BLaER1 treated with 17β-estradiol and CSF1 and Interleukin-3, amounts not matched to agents 10 nM and 100 nM (cell line): ENCODE measurements around the gene MEX3D.

Source experiments
- H3K27ac ChIP-seq, 11 experiments: shearing (Covaris generic); formaldehyde crosslinking; 2 replicates each; pipeline ENCODE4 v1.8.1; 2022
- H3K27me3 ChIP-seq, 11 experiments: shearing (Covaris generic); formaldehyde crosslinking; 2 replicates each; pipeline ENCODE4 v1.8.1; 2022
- H3K36me3 ChIP-seq, 11 experiments: shearing (Covaris generic); formaldehyde crosslinking; 2 replicates each; pipeline ENCODE4 v1.8.1; 2022
- H3K4me1 ChIP-seq, 10 experiments: shearing (Covaris generic); formaldehyde crosslinking; 2 replicates each; pipeline ENCODE4 v1.8.1; 2022
- H3K4me2 ChIP-seq, 11 experiments: shearing (Covaris generic); formaldehyde crosslinking; 2 replicates each; pipeline ENCODE4 v1.8.1; 2022
- H3K4me3 ChIP-seq, 10 experiments: shearing (Covaris generic); formaldehyde crosslinking; 2 replicates each; pipeline ENCODE4 v1.8.1; 2022
- H3K9ac ChIP-seq, 11 experiments: shearing (Covaris generic); formaldehyde crosslinking; 2 replicates each; pipeline ENCODE4 v1.8.1; 2022
- H3K9me3 ChIP-seq, 11 experiments: shearing (Covaris generic); formaldehyde crosslinking; replicated peaks in 1 of 11; 2 replicates each; pipeline ENCODE4 v1.8.1; 2022
- H4K20me1 ChIP-seq, 11 experiments: shearing (Covaris generic); formaldehyde crosslinking; 2 replicates each; pipeline ENCODE4 v1.8.1; 2022
- Cebpa-rat ChIP-seq, 11 experiments: shearing (Covaris generic); IDR thresholded peaks; 2 replicates each; pipeline ENCODE4 v1.8.1; 2022

MEX3D gene

GRCh38 chr19:1602091-1602707 is 34.1 kb upstream of the MEX3D start:
- Histone ChIP-seq H3K4me3 (peak overlapping the region in 6 of 10 experiments; percentile 3 to 91 (median 16); a peak in 4 of 20 replicates), H4K20me1 (peaks cover 52 to 74% (median 70%) of the 10 kb centered on the region in 11 experiments; a peak in 21 of 22 replicates), H3K27me3 (no peaks in the 10 kb centered on the region), H3K36me3 (peaks cover 34 to 60% (median 41%) of the 10 kb centered on the region in 11 experiments), H3K9ac (peak overlapping the region; percentile 8 to 57 (median 43); a peak in 14 of 22 replicates), H3K27ac (peak overlapping the region in 9 of 11 experiments; percentile 8 to 98 (median 41); a peak in 16 of 22 replicates), H3K4me2 (peak overlapping the region; percentile 80 to 97 (median 91)), H3K9me3 (peaks cover 0 to 6% (median 0%) of the 10 kb centered on the region in 11 experiments; a peak in 4 of 22 replicates), H3K4me1 (peaks cover 48 to 67% (median 58%) of the 10 kb centered on the region in 10 experiments)
- TF ChIP-seq Cebpa-rat (IDR thresholded peaks at IDR 0.05) = peak in 5 of 11 experiments; percentile 16 to 86 (median 72); a peak in 8 of 22 replicates

GRCh38 chr19:1601613-1602064 is 33.5 kb upstream of the MEX3D start:
- H3K9me3 ChIP-seq = peaks cover 0 to 6% (median 0%) of the 10 kb centered on the region in 11 experiments; a peak in 4 of 22 replicates
- H3K4me2 ChIP-seq = peak overlapping the region; percentile 80 to 97 (median 91)
- peak overlapping the region in 3 of 10 experiments; percentile 14 to 23 (median 19); a peak in 2 of 20 replicates for H3K4me3 ChIP-seq
- H3K36me3 ChIP-seq = peaks cover 40 to 66% (median 47%) of the 10 kb centered on the region in 11 experiments
- H3K27me3 ChIP-seq = no peaks in the 10 kb centered on the region
- H4K20me1 ChIP-seq = peaks cover 52 to 79% (median 72%) of the 10 kb centered on the region in 11 experiments; a peak in 21 of 22 replicates
- peak overlapping the region in 6 of 11 experiments; percentile 30 to 57 (median 44); a peak in 7 of 22 replicates for H3K9ac ChIP-seq
- peak overlapping the region in 7 of 11 experiments; percentile 36 to 98 (median 65); a peak in 12 of 22 replicates for H3K27ac ChIP-seq
- TF ChIP-seq Cebpa-rat (IDR thresholded peaks at IDR 0.05) = no peak
- H3K4me1 ChIP-seq = peaks cover 42 to 66% (median 52%) of the 10 kb centered on the region in 10 experiments

GRCh38 chr19:1599460-1599846 is 31.3 kb upstream of the MEX3D start:
- no peaks in the 10 kb centered on the region for H3K27me3 ChIP-seq
- H4K20me1 ChIP-seq = peaks cover 52 to 91% (median 72%) of the 10 kb centered on the region in 11 experiments; a peak in 21 of 22 replicates
- H3K9ac ChIP-seq = peak overlapping the region in 3 of 11 experiments; percentile 9 to 35 (median 23); a peak in 2 of 22 replicates
- H3K9me3 ChIP-seq = peaks cover 0 to 6% (median 0%) of the 10 kb centered on the region in 11 experiments; a peak in 4 of 22 replicates
- H3K27ac ChIP-seq = 0 out of 22 replicates have a peak overlapping the region, but pooled peaks of 1 of the 11 experiments have one; percentile 29
- peaks cover 31 to 53% (median 43%) of the 10 kb centered on the region in 10 experiments for H3K4me1 ChIP-seq
- H3K4me3 ChIP-seq = no peak overlapping the region
- peaks cover 54 to 87% (median 68%) of the 10 kb centered on the region in 11 experiments for H3K36me3 ChIP-seq
- H3K4me2 ChIP-seq = no peak overlapping the region
- no peak for TF ChIP-seq Cebpa-rat (IDR thresholded peaks at IDR 0.05)

GRCh38 chr19:1598777-1599459 is 30.8 kb upstream of the MEX3D start:
- Histone ChIP-seq H3K4me1 (peaks cover 26 to 48% (median 38%) of the 10 kb centered on the region in 10 experiments), H3K27me3 (no peaks in the 10 kb centered on the region), H3K9ac (peak overlapping the region in 3 of 11 experiments; percentile 9 to 35 (median 23); a peak in 2 of 22 replicates), H3K9me3 (peaks cover 0 to 6% (median 0%) of the 10 kb centered on the region in 11 experiments; a peak in 4 of 22 replicates), H3K4me3 (no peak overlapping the region), H3K4me2 (no peak overlapping the region), H3K36me3 (peaks cover 54 to 92% (median 73%) of the 10 kb centered on the region in 11 experiments), H3K27ac (peak overlapping the region in 1 of 11 experiments; percentile 29; a peak in 1 of 22 replicates), H4K20me1 (peaks cover 52 to 91% (median 68%) of the 10 kb centered on the region in 11 experiments; a peak in 21 of 22 replicates)
- TF ChIP-seq Cebpa-rat (IDR thresholded peaks at IDR 0.05) = no peak

- H3K27me3 ChIP-seq = no peaks in the 10 kb centered on the region
- H3K4me3 ChIP-seq = peak overlapping the region; percentile 69 to 99 (median 90); a peak in 19 of 20 replicates
- TF ChIP-seq Cebpa-rat (IDR thresholded peaks at IDR 0.05) = no peak
- peak overlapping the region; percentile 83 to 93 (median 89) for H3K4me2 ChIP-seq
- H4K20me1 ChIP-seq = peaks cover 32 to 59% (median 41%) of the 10 kb centered on the region in 11 experiments; a peak in 21 of 22 replicates
- H3K27ac ChIP-seq = peak overlapping the region in 9 of 11 experiments; percentile 62 to 100 (median 99); a peak in 14 of 22 replicates
- H3K36me3 ChIP-seq = peaks cover 33 to 67% (median 48%) of the 10 kb centered on the region in 11 experiments
- H3K9ac ChIP-seq = peak overlapping the region; percentile 87 to 100 (median 99); a peak in 21 of 22 replicates
- H3K9me3 ChIP-seq = peaks cover 0 to 6% (median 0%) of the 10 kb centered on the region in 11 experiments; a peak in 4 of 22 replicates
- H3K4me1 ChIP-seq = peaks cover 18 to 43% (median 33%) of the 10 kb centered on the region in 10 experiments
Measured at GRCh38 chr19:1593501-1593772, 25.3 kb upstream of the MEX3D start.

GRCh38 chr19:1592755-1593500 is 24.8 kb upstream of the MEX3D start, which contains the start of gene MBD3:
Gene MBD3 (minus strand): TSS chr19:1592865. CDS start chr19:1592631, 234 bp downstream.
- H3K4me2 ChIP-seq = peak within 1 kb of the TSS; percentile 90 to 100 (median 94)
- peak within 1 kb of the TSS; percentile 96 to 100 (median 99) for H3K27ac ChIP-seq
- no peak for TF ChIP-seq Cebpa-rat (IDR thresholded peaks at IDR 0.05)
- H3K27me3 ChIP-seq = no peaks in the 10 kb centered on the region
- H3K9ac ChIP-seq = peak within 1 kb of the TSS; percentile 96 to 100 (median 99)
- peak within 1 kb of the TSS; percentile 81 to 99 (median 94) for H3K4me3 ChIP-seq
- peaks cover 27 to 59% (median 41%) of the 10 kb centered on the region in 11 experiments; a peak in 21 of 22 replicates for H4K20me1 ChIP-seq
- H3K36me3 ChIP-seq = peaks cover 33 to 67% (median 46%) of the 10 kb centered on the region in 11 experiments
- H3K9me3 ChIP-seq = peaks cover 0 to 3% (median 0%) of the 10 kb centered on the region in 11 experiments; a peak in 4 of 22 replicates
- H3K4me1 ChIP-seq = peaks cover 18 to 42% (median 35%) of the 10 kb centered on the region in 10 experiments

- Histone ChIP-seq H4K20me1 (peaks cover 26 to 59% (median 42%) of the 10 kb centered on the region in 11 experiments; a peak in 20 of 22 replicates), H3K9ac (peak overlapping the region; percentile 96 to 100 (median 99)), H3K4me3 (peak overlapping the region; percentile 81 to 99 (median 94)), H3K4me1 (peaks cover 18 to 36% (median 29%) of the 10 kb centered on the region in 10 experiments), H3K9me3 (no peaks in the 10 kb centered on the region), H3K27me3 (no peaks in the 10 kb centered on the region), H3K36me3 (peaks cover 26 to 67% (median 45%) of the 10 kb centered on the region in 11 experiments), H3K4me2 (peak overlapping the region; percentile 85 to 100 (median 94)), H3K27ac (peak overlapping the region; percentile 96 to 100 (median 99))
- TF ChIP-seq Cebpa-rat (IDR thresholded peaks at IDR 0.05) = no peak
Measured at GRCh38 chr19:1592024-1592754, 24.1 kb upstream of the MEX3D start.
